ENCODE measurements around the gene HPX.

The HPX gene

GRCh38 chr11:6453152-6453551 lies 12.4 kb upstream of the HPX start:
- FAIRE-seq = no peak
- TF ChIP-seq CTCF (IDR thresholded peaks at IDR 0.05; ENCODE audit: insufficient read depth, missing control alignments) = no peak
- no peak for DNase-seq (ENCODE audit: insufficient read length, low spot score)

GRCh38 chr11:6452219-6452618 lies 11.4 kb upstream of the HPX start:
- no peak for TF ChIP-seq CTCF (IDR thresholded peaks at IDR 0.05; ENCODE audit: insufficient read depth, missing control alignments)
- no peak for DNase-seq (ENCODE audit: insufficient read length, low spot score)
- FAIRE-seq = no peak

GRCh38 chr11:6448574-6448973 lies 7.8 kb upstream of the HPX start:
- FAIRE-seq = no peak
- DNase-seq (ENCODE audit: insufficient read length, low spot score) = no peak
- no peak for TF ChIP-seq CTCF (IDR thresholded peaks at IDR 0.05; ENCODE audit: insufficient read depth, missing control alignments)

GRCh38 chr11:6443269-6444003 lies 2.6 kb upstream of the HPX start:
- no peak for FAIRE-seq
- TF ChIP-seq CTCF (IDR thresholded peaks at IDR 0.05; ENCODE audit: insufficient read depth, missing control alignments) = peak; percentile 73
- peak; percentile 33 for DNase-seq (ENCODE audit: insufficient read length, low spot score)

GRCh38 chr11:6442441-6442840 lies 1.7 kb upstream of the HPX start:
- FAIRE-seq = no peak
- TF ChIP-seq CTCF (IDR thresholded peaks at IDR 0.05; ENCODE audit: insufficient read depth, missing control alignments) = no peak
- no peak for DNase-seq (ENCODE audit: insufficient read length, low spot score)

- no peak for FAIRE-seq
- no peak for DNase-seq (ENCODE audit: insufficient read length, low spot score)
- peak; percentile 68 for TF ChIP-seq CTCF (IDR thresholded peaks at IDR 0.05; ENCODE audit: insufficient read depth, missing control alignments)
These were observed 1.7 kb downstream of the HPX start for GRCh38 chr11:6438979-6439571.

GRCh38 chr11:6437993-6438392 lies 2.8 kb downstream of the HPX start:
- DNase-seq (ENCODE audit: insufficient read length, low spot score) = no peak

More at GRCh38 chr11:6437993-6438392, 2.8 kb downstream of the HPX start:
- no peak for TF ChIP-seq CTCF (IDR thresholded peaks at IDR 0.05; ENCODE audit: insufficient read depth, missing control alignments)
- FAIRE-seq = no peak

Data from D721Med (cell line).